22Rv1 (cell line): Measurements from ENCODE around the gene THTPA.

Experiments
- H3K27ac ChIP-seq: fragments of 450-650 bp; 2 replicates; pipeline ENCODE4 v1.5.1; 2017
- CTCF ChIP-seq: fragments of 450-650 bp; IDR thresholded peaks from 2 replicates; pipeline ENCODE4 v1.5.1; 2017; ENCODE audit warnings: mild to moderate bottlenecking
- ZFX ChIP-seq: fragments of 450-650 bp; IDR thresholded peaks from 2 replicates; pipeline ENCODE4 v1.6.1; 2017; ENCODE audit warnings: antibody characterized with exemption, borderline replicate concordance

Gene THTPA

GRCh38 chr14:23570806-23571483, 14.9 kb downstream of the THTPA start:
- H3K27ac ChIP-seq = no peak overlapping the region
- TF ChIP-seq CTCF (no peak), ZFX (no peak)

GRCh38 chr14:23571701-23572523, 15.8 kb downstream of the THTPA start:
- no peak for TF ChIP-seq CTCF
- no peak for TF ChIP-seq ZFX
- no peak overlapping the region for H3K27ac ChIP-seq

- TF ChIP-seq ZFX = no peak
- TF ChIP-seq CTCF = no peak
- H3K27ac ChIP-seq = no peak overlapping the region
Observed at GRCh38 chr14:23572524-23572828, 16.4 kb downstream of the THTPA start.

GRCh38 chr14:23572836-23573235, 16.8 kb downstream of the THTPA start:
- no peak overlapping the region for H3K27ac ChIP-seq
- no peak for TF ChIP-seq ZFX
- no peak for TF ChIP-seq CTCF

- TF ChIP-seq CTCF = no peak
- H3K27ac ChIP-seq = no peak overlapping the region
Observed at GRCh38 chr14:23573384-23574015, 17.4 kb downstream of the THTPA start.

GRCh38 chr14:23577004-23577681, 21.1 kb downstream of the THTPA start:
- TF ChIP-seq ZFX = no peak
- TF ChIP-seq CTCF = no peak
- H3K27ac ChIP-seq = no peak overlapping the region
